Measurements from ENCODE around the gene LDB2. TPM values are rescaled to one million over a fixed set of nuclear protein-coding genes. Genes with fewer than 3 reads are reported as not detected.

The LDB2 gene
- total and polyA plus RNA-seq, 2 of the 8 experiments (the other 6 are each of a cell fraction or from before 2014, with no cell fraction given), result 57.0 to 140 TPM

- ChIA-PET CTCF (ENCODE audit: partially characterized antibody) (interaction anchor here (1.0 to 1.2 kb wide), 2 partner anchors 18 to 27 kb away, joined by 3 read pairs; no protein-coding TSS in a partner anchor), POLR2A (ENCODE audit: partially characterized antibody) (no interaction called here)
- no peak overlapping the region for H2BK15ac ChIP-seq (ENCODE audit: low read length)
- DNase-seq (ENCODE audit: low read depth in 1 of 2, low spot score in 2 of 2), result no peak
- no peaks in the 10 kb centered on the region for H3K27me3 ChIP-seq (replicated peaks in 1 of 4; ENCODE audit: control insufficient read depth in 3 of 4, extremely low read depth in 1 of 4, insufficient read depth in 3 of 4, low read length in 3 of 4)
- no peak overlapping the region for H3K27ac ChIP-seq (ENCODE audit: low read depth, low read length)
- H2BK5ac ChIP-seq (ENCODE audit: low read depth, low read length), result no peak overlapping the region
- H3K4ac ChIP-seq (replicated peaks; ENCODE audit: insufficient read length, low read depth, low read length), result no peak overlapping the region
- no peaks in the 10 kb centered on the region for H4K20me1 ChIP-seq (replicated peaks in 1 of 2; ENCODE audit: control insufficient read depth in 1 of 2, insufficient read depth in 2 of 2, low read length in 2 of 2)
- H2AFZ ChIP-seq (ENCODE audit: low read length), result no peak overlapping the region
- H3K23me2 ChIP-seq (ENCODE audit: low read depth, low read length), result no peaks in the 10 kb centered on the region; the same call in 1 of the 2 replicates
- no peak overlapping the region for H3K23ac ChIP-seq (ENCODE audit: insufficient read length)
- peaks cover 0 to 9% (median 0%) of the 10 kb centered on the region in 4 experiments; a peak in 3 of 8 replicates for H3K36me3 ChIP-seq (ENCODE audit: control insufficient read depth in 2 of 4, insufficient read depth in 4 of 4, low read length in 3 of 4)
- no peak overlapping the region for H4K5ac ChIP-seq (ENCODE audit: insufficient read length, low read depth, low read length)
- no peaks in the 10 kb centered on the region for H3K79me1 ChIP-seq (ENCODE audit: low read depth, low read length)
- H4K91ac ChIP-seq (replicated peaks; ENCODE audit: insufficient read length, low read length), result no peak overlapping the region
- H2BK20ac ChIP-seq (ENCODE audit: low read length), result no peak overlapping the region
- no peaks in the 10 kb centered on the region for H3K79me2 ChIP-seq (ENCODE audit: control insufficient read depth in 1 of 2, insufficient read depth in 2 of 2, low read length in 2 of 2)
- no peaks in the 10 kb centered on the region; a peak in 1 of 4 replicates for H3K9me3 ChIP-seq (ENCODE audit: insufficient read depth in 2 of 2, low read depth in 1 of 2, low read length in 1 of 2)
- no peak overlapping the region for H2AK5ac ChIP-seq (ENCODE audit: low read depth, low read length)
- H3K18ac ChIP-seq (ENCODE audit: extremely low read depth, low read length), result no peak overlapping the region
- H4K8ac ChIP-seq (ENCODE audit: extremely low read depth, insufficient read depth, low read length), result no peak overlapping the region
- H3K4me3 ChIP-seq (ENCODE audit: extremely low read depth in 1 of 4, insufficient read depth in 2 of 4, low read depth in 3 of 4, low read length in 4 of 4), result no peak overlapping the region
- FAIRE-seq, result no peak
- H2BK120ac ChIP-seq (replicated peaks; ENCODE audit: low read depth, low read length), result no peak overlapping the region
- H3K14ac ChIP-seq (ENCODE audit: insufficient read length), result no peak overlapping the region
- H3K4me2 ChIP-seq (ENCODE audit: insufficient read depth in 1 of 2, low read depth in 2 of 2, low read length in 2 of 2), result no peak overlapping the region
- no peak overlapping the region for H3K9ac ChIP-seq (replicated peaks in 1 of 4; ENCODE audit: extremely low read depth in 1 of 4, low read depth in 3 of 4, low read length in 3 of 4)
- WGBS, 2 experiments (ENCODE audit: extremely low coverage in 1 of 2, insufficient coverage in 1 of 2, insufficient read length in 1 of 2, insufficient replicate concordance in 2 of 2, low coverage in 1 of 2, low lambda C conversion rate in 2 of 2, missing lambda C conversion rate in 1 of 2), result 87% methylated on average over 3 of the region's 3 CpGs; no CpG with 5 or more reads in 1 of the 2 experiments
- H3K4me1 ChIP-seq (replicated peaks in 1 of 4; ENCODE audit: control insufficient read depth in 3 of 4, insufficient read depth in 4 of 4, low read length in 3 of 4), result no peaks in the 10 kb centered on the region
- H3K56ac ChIP-seq (replicated peaks; ENCODE audit: insufficient read length, low read depth, low read length), result no peak overlapping the region
- H2BK12ac ChIP-seq (ENCODE audit: low read depth, low read length), result no peak overlapping the region
- TF ChIP-seq JUN (IDR thresholded peaks at IDR 0.05; ENCODE audit: low read depth, low read length), result no peak
- TF ChIP-seq SAP30 (IDR thresholded peaks at IDR 0.05; ENCODE audit: insufficient read depth, insufficient replicate concordance, low read length), result no peak
- TF ChIP-seq, protein P1, sequence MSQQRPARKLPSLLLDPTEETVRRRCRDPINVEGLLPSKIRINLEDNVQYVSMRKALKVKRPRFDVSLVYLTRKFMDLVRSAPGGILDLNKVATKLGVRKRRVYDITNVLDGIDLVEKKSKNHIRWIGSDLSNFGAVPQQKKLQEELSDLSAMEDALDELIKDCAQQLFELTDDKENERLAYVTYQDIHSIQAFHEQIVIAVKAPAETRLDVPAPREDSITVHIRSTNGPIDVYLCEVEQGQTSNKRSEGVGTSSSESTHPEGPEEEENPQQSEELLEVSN (IDR thresholded peaks at IDR 0.05), result no peak
Measured at GRCh38 chr4:16809943-16810342, 88.5 kb downstream of the LDB2 start.

All from H1 (cell line).